Pulmonary artery endothelial cell (primary cell): ENCODE measurements around the gene EHD2. TPM values are rescaled to one million over a fixed set of nuclear protein-coding genes. Genes with fewer than 3 reads are reported as not detected.
"Not testable (repeated sequence)": the region's sequence is repeated elsewhere in the genome, so short reads cannot be mapped to it uniquely, and the experiment has no call there.

Experiments used
- DNase-seq: peaks from one replicate; pipeline ENCODE4 v3.0.0-alpha.2; 2011; ENCODE audit warnings: low read depth, low spot score
- total RNA-seq: library from RNA; depleted of rRNA; stranded (reverse); fragments of >200 nt; gene quantifications from 2 replicates; pipeline ENCODE4 v1.2.3, GENCODE V29; 2014

EHD2 gene
- total RNA-seq, 1 donor from 2014 or later, result 97.5 TPM

GRCh38 chr19:47746129-47746528, 32.9 kb downstream of the EHD2 start:
- not testable (repeated sequence) for DNase-seq

GRCh38 chr19:47749326-47749725, 36.1 kb downstream of the EHD2 start:
- no peak for DNase-seq

GRCh38 chr19:47750752-47751151, 37.5 kb downstream of the EHD2 start:
- no peak for DNase-seq

- DNase-seq, result no peak
Observed at GRCh38 chr19:47752440-47753211, 39.4 kb downstream of the EHD2 start.

- DNase-seq, result no peak
Observed at GRCh38 chr19:47754206-47755064, 41.2 kb downstream of the EHD2 start.

- no peak for DNase-seq
Observed at GRCh38 chr19:47755065-47755761, 42.0 kb downstream of the EHD2 start.

GRCh38 chr19:47755762-47756626, 42.8 kb downstream of the EHD2 start:
- no peak for DNase-seq

GRCh38 chr19:47756627-47756929, 43.4 kb downstream of the EHD2 start:
- DNase-seq, result no peak

- DNase-seq, result no peak
Observed at GRCh38 chr19:47756953-47757608, 43.9 kb downstream of the EHD2 start.

GRCh38 chr19:47757617-47758442, 44.6 kb downstream of the EHD2 start:
- no peak for DNase-seq

- no peak for DNase-seq
Observed at GRCh38 chr19:47758443-47758804, 45.2 kb downstream of the EHD2 start.

- no peak for DNase-seq
Observed at GRCh38 chr19:47760632-47760999, 47.4 kb downstream of the EHD2 start.

GRCh38 chr19:47761566-47761965, 48.3 kb downstream of the EHD2 start:
- no peak for DNase-seq

- no peak for DNase-seq
Observed at GRCh38 chr19:47762151-47762550, 48.9 kb downstream of the EHD2 start.

- DNase-seq, result no peak
Observed at GRCh38 chr19:47762615-47763308, 49.5 kb downstream of the EHD2 start.

- DNase-seq, result not testable (repeated sequence)
Observed at GRCh38 chr19:47764705-47765104, 51.5 kb downstream of the EHD2 start.

GRCh38 chr19:47765523-47766358, 52.5 kb downstream of the EHD2 start:
- no peak for DNase-seq

- no peak for DNase-seq
Observed at GRCh38 chr19:47766359-47766620, 53.1 kb downstream of the EHD2 start.

GRCh38 chr19:47766670-47767069, 53.4 kb downstream of the EHD2 start:
- DNase-seq, result no peak
